CD4-positive, alpha-beta memory T cell (primary cell): ENCODE measurements around the gene ODC1. TPM values are rescaled to one million over a fixed set of nuclear protein-coding genes. Genes with fewer than 3 reads are reported as not detected.
A peak's percentile ranks its signal among the peaks of the same experiment; 100 is the strongest.

Experiments used
- CTCF ChIA-PET: fragments of 350-600 bp; sonication (Branson Sonifier 250); formaldehyde crosslinking; loops from one replicate; lab custom pipeline; 2021; ENCODE audit warnings: inconsistent platforms; ENCODE audit not compliant: partially characterized antibody; lab: Charles Lee
- POLR2A ChIA-PET: fragments of 350-600 bp; sonication (Branson Sonifier 250); formaldehyde crosslinking; loops from one replicate; lab custom pipeline; 2021; ENCODE audit not compliant: partially characterized antibody; lab: Charles Lee
- DNase-seq, 5 donors: peaks; one replicate each; pipeline versions ENCODE4 v3.0.0 to v3.0.0-alpha.2; 2020 to 2022; ENCODE audit warnings: mixed read lengths in 1 of 5
- H3K27ac ChIP-seq: one replicate; pipeline ENCODE4 v1.7.0; 2013; ENCODE audit warnings: low read depth, low read length
- H3K27me3 ChIP-seq: 2 replicates; pipeline ENCODE4 v1.7.0; 2013; ENCODE audit warnings: mild to moderate bottlenecking, low read length, moderate library complexity; ENCODE audit not compliant: insufficient read depth
- H3K36me3 ChIP-seq: 2 replicates; pipeline ENCODE4 v1.7.0; 2013; ENCODE audit warnings: mild to moderate bottlenecking, low read length, moderate library complexity; ENCODE audit not compliant: insufficient read depth
- H3K4me1 ChIP-seq: 2 replicates; pipeline ENCODE4 v1.7.0; 2013; ENCODE audit warnings: mild to moderate bottlenecking, low read length, moderate library complexity; ENCODE audit not compliant: insufficient read depth
- H3K4me3 ChIP-seq, 2 donors: one replicate each; pipeline ENCODE4 v1.7.0; 2013; ENCODE audit warnings: low read length in 2 of 2, mild to moderate bottlenecking in 1 of 2
- H3K9me3 ChIP-seq, 2 donors: one replicate each; pipeline ENCODE4 v1.7.0; 2013; ENCODE audit warnings: low read length in 2 of 2, control low read depth in 1 of 2; ENCODE audit not compliant: control insufficient read depth in 1 of 2
- H3K27ac Mint-ChIP-seq, 7 donors: one replicate each; pipeline ENCODE4 v1.8.0; 2020 to 2021; ENCODE audit warnings: mixed read lengths in 7 of 7, mild to moderate bottlenecking in 6 of 7, inconsistent platforms in 3 of 7, moderate library complexity in 3 of 7
- H3K27me3 Mint-ChIP-seq, 2 donors: one replicate each; pipeline ENCODE4 v1.8.0; 2020 to 2021; ENCODE audit warnings: mixed read lengths in 2 of 2
- H3K36me3 Mint-ChIP-seq, 2 donors: one replicate each; pipeline ENCODE4 v1.8.0; 2020 to 2021; ENCODE audit warnings: mixed read lengths in 2 of 2, inconsistent platforms in 1 of 2, mild to moderate bottlenecking in 1 of 2
- H3K4me1 Mint-ChIP-seq, 4 donors: one replicate each; pipeline ENCODE4 v1.8.0; 2020 to 2021; ENCODE audit warnings: mixed read lengths in 4 of 4, mild to moderate bottlenecking in 1 of 4
- H3K4me3 Mint-ChIP-seq, 8 donors: one replicate each; pipeline ENCODE4 v1.8.0; 2020 to 2021; ENCODE audit warnings: mixed read lengths in 8 of 8, mild to moderate bottlenecking in 7 of 8, moderate library complexity in 6 of 8, inconsistent platforms in 3 of 8
- H3K9me3 Mint-ChIP-seq, 8 donors: one replicate each; pipeline ENCODE4 v1.8.0; 2020 to 2021; ENCODE audit warnings: mixed read lengths in 8 of 8, mild to moderate bottlenecking in 5 of 8, inconsistent platforms in 3 of 8, moderate library complexity in 1 of 8
- intact Hi-C: fragments of 100-400 bp; cut with micrococcal nuclease; formaldehyde crosslinking; loops from one replicate; pipeline ENCODE4 v1.15.1; 2023
- polyA plus RNA-seq, 2 donors: library from polyadenylated mRNA; unstranded; fragments of 300-500 nt; fragmentation: Illumina TruSeq; gene quantifications; one replicate each; pipeline ENCODE4 v1.2.3, GENCODE V29; 2021
- total RNA-seq, 2 experiments: library from RNA; stranded (reverse); gene quantifications; one replicate each; pipeline ENCODE4 v1.2.3, GENCODE V29; 2021

Gene ODC1
- total and polyA plus RNA-seq, 4 experiments from 2014 or later = 32.5 to 63.5 (median 44.8) TPM

DNA sequence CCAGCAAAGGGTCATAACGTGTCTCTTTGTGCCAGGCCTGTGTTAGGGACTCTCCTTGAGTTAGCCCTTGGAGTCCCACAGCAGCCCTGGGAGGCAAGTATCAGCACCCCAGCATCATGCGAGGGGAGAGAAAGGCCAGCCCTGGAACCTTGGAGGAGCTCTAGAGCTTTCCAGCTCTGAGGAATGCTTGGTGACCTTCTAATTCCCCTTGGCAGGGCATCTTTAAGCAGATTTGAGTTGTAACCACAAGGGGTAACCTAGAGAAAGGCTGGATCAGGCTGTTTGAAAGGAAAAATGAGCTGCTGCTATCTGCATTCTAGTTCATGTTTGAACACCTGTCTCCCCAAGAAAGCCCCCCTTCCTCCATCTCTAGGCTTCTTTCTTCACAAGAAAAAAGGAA lies 23.8 kb upstream of the ODC1 start:
- Histone ChIP-seq H3K27ac (no peak overlapping the region), H3K9me3 (no peaks in the 10 kb centered on the region), H3K4me3 (no peak overlapping the region), H3K4me1 (peaks cover 4% of the 10 kb centered on the region), H3K36me3 (no peaks in the 10 kb centered on the region), H3K27me3 (no peaks in the 10 kb centered on the region)
- intact Hi-C loops = no loop called here
- no peak overlapping the region for H3K4me3 Mint-ChIP-seq
- DNase-seq = no peak
- CTCF ChIA-PET = interaction anchor here (1.0 kb wide), 1 partner anchor 62 kb away, joined by 4 read pairs; no protein-coding TSS in a partner anchor
- H3K36me3 Mint-ChIP-seq = no peaks in the 10 kb centered on the region
- no peaks in the 10 kb centered on the region for H3K27me3 Mint-ChIP-seq
- H3K4me1 Mint-ChIP-seq = peaks cover under 1 to 3% (median 2%) of the 10 kb centered on the region in 4 donors
- H3K9me3 Mint-ChIP-seq = no peaks in the 10 kb centered on the region
- POLR2A ChIA-PET = no interaction called here
- H3K27ac Mint-ChIP-seq = no peak overlapping the region

- Mint-ChIP-seq H3K27ac (no peak overlapping the region), H3K4me3 (no peak overlapping the region), H3K36me3 (no peaks in the 10 kb centered on the region), H3K27me3 (no peaks in the 10 kb centered on the region), H3K4me1 (no peaks in the 10 kb centered on the region), H3K9me3 (no peaks in the 10 kb centered on the region)
- no peaks in the 10 kb centered on the region for H3K4me1 ChIP-seq
- no peak for DNase-seq
- H3K36me3 ChIP-seq = no peaks in the 10 kb centered on the region
- no peaks in the 10 kb centered on the region for H3K27me3 ChIP-seq
- H3K27ac ChIP-seq = no peak overlapping the region
- H3K4me3 ChIP-seq = no peak overlapping the region
- ChIA-PET POLR2A (interaction anchor here (0.9 kb wide), 1 partner anchor 22 kb away, joined by 3 read pairs; the partner anchor contains the start of gene ODC1), CTCF (interaction anchor here (1.0 kb wide), 1 partner anchor 61 kb away, joined by 4 read pairs; no protein-coding TSS in a partner anchor)
- intact Hi-C loops = no loop called here
- H3K9me3 ChIP-seq = no peaks in the 10 kb centered on the region
These were observed 23.0 kb upstream of the ODC1 start for GRCh38 chr2:10471046-10471571.

DNA sequence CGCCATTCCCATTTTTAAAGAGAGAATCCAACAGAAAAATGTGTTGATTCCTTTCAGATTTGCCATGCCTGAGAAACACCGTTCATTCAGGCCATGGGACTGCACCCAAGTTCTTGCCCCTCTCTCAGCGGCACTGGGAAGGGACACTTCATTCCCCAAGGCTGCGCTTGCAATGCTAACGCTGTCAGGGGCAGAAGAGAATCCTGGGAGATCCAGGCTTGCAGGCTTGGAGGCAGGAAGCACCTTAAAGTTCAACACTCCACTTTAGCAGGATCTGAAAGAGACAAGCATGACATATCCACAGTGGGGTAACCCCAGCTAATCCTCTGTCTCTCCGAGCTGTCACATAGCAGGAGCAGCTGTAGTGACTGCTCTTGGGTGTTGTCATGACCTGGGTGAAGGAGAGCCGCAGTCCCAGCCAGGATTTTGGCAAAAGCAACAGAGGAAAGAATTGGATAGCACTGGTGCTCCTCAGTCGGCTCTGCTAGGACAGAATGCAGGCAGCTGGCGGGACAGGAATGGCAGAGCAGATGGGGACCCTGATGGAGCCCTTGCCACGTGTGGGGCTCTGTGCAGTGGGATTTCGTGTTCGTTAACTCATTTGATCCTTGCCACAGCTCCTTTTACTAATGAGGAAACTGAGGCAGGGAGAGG lies 22.0 kb upstream of the ODC1 start:
- intact Hi-C loops = no loop called here
- POLR2A ChIA-PET = interaction anchor here (0.9 kb wide), 1 partner anchor 21 kb away, joined by 3 read pairs; the partner anchor contains the start of gene ODC1
- no peak overlapping the region for H3K27ac ChIP-seq
- H3K27me3 ChIP-seq = no peaks in the 10 kb centered on the region
- no peak overlapping the region for H3K4me3 ChIP-seq
- CTCF ChIA-PET = no interaction called here
- DNase-seq = no peak
- Mint-ChIP-seq H3K27ac (no peak overlapping the region), H3K9me3 (no peaks in the 10 kb centered on the region), H3K4me3 (no peak overlapping the region), H3K27me3 (no peaks in the 10 kb centered on the region), H3K36me3 (no peaks in the 10 kb centered on the region), H3K4me1 (no peaks in the 10 kb centered on the region)
- no peaks in the 10 kb centered on the region for H3K9me3 ChIP-seq
- no peaks in the 10 kb centered on the region for H3K4me1 ChIP-seq
- no peaks in the 10 kb centered on the region for H3K36me3 ChIP-seq

GRCh38 chr2:10469301-10469700 lies 21.2 kb upstream of the ODC1 start:
- Histone ChIP-seq H3K36me3 (no peaks in the 10 kb centered on the region), H3K4me1 (no peaks in the 10 kb centered on the region), H3K27ac (no peak overlapping the region), H3K9me3 (no peaks in the 10 kb centered on the region), H3K4me3 (no peak overlapping the region), H3K27me3 (no peaks in the 10 kb centered on the region)
- DNase-seq = no peak
- Mint-ChIP-seq H3K27me3 (no peaks in the 10 kb centered on the region), H3K4me1 (no peaks in the 10 kb centered on the region), H3K4me3 (no peak overlapping the region), H3K9me3 (no peaks in the 10 kb centered on the region), H3K36me3 (no peaks in the 10 kb centered on the region), H3K27ac (peak overlapping the region in 1 of 7 donors; percentile 36)
- ChIA-PET CTCF (no interaction called here), POLR2A (no interaction called here)
- intact Hi-C loops = no loop called here

DNA sequence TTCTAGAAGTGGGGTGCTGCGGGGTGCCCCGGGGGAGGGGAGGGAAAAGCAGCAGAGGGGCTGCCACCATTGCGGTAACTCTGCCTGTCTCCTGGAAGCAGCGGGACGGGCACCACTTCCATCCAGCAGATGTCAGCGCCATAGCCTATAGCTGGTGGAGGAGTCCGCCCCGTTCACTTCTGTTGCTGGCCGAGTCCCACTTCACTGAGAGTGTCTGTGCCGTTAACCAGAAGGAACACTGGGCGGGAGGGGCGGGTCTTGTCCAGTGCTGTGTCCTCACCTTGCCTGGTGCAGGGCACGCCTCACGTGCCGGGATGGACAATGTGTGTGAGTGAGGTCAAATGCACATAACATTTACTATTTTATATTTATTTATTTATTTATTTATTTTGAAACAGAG lies 19.3 kb upstream of the ODC1 start:
- ChIA-PET POLR2A (no interaction called here), CTCF (no interaction called here)
- Mint-ChIP-seq H3K4me1 (no peaks in the 10 kb centered on the region), H3K9me3 (no peaks in the 10 kb centered on the region), H3K4me3 (no peak overlapping the region), H3K36me3 (no peaks in the 10 kb centered on the region), H3K27me3 (peaks cover 0 to 3% of the 10 kb centered on the region in 2 donors), H3K27ac (no peak overlapping the region)
- no peaks in the 10 kb centered on the region for H3K9me3 ChIP-seq
- H3K4me1 ChIP-seq = no peaks in the 10 kb centered on the region
- intact Hi-C loops = no loop called here
- no peak overlapping the region for H3K4me3 ChIP-seq
- no peak overlapping the region for H3K27ac ChIP-seq
- H3K36me3 ChIP-seq = no peaks in the 10 kb centered on the region
- no peaks in the 10 kb centered on the region for H3K27me3 ChIP-seq
- no peak for DNase-seq

DNA sequence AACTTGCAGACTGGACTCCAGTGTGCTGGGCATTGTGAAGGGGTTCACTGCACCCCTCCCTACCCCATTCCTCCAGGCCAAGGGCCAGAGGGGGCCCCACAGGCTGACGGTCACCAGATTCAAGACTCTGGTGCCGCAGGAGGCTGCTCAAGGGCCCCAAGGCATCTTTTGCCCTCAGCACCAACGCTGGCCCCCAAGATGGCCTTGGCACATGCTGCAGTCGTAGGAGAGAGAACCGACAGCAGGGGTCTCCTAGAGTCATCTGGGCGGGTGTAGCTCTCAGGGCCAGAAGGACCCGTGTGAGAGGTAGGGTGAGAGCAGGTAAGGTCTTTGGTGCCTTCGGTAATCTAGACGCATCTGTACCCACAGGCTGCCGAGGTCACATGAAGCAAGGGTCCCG lies 18.7 kb upstream of the ODC1 start:
- CTCF ChIA-PET = no interaction called here
- POLR2A ChIA-PET = no interaction called here
- no peak for DNase-seq

DNA sequence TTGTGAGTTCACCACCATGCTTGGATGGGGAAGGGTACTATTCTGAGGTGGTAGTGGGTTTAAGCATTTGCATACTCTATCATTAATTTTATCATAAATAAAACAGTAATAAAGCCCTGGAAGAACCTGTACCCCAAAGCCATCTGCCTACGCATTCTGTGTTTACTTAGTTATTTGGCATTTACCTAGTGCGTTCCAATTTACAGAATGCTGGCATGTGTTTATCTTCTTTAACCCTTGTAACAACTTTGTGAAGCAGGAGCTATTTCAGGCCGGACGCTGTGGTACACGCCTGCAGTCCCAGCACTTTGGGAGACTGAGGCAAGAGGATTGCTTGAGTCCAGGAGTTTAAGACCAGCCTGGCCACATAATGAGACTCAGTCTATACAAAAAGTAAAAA lies 17.8 kb upstream of the ODC1 start:
- H3K27ac Mint-ChIP-seq = no peak overlapping the region
- Histone ChIP-seq H3K27me3 (no peaks in the 10 kb centered on the region), H3K9me3 (no peaks in the 10 kb centered on the region), H3K36me3 (no peaks in the 10 kb centered on the region), H3K4me3 (no peak overlapping the region), H3K4me1 (no peaks in the 10 kb centered on the region), H3K27ac (no peak overlapping the region)
- no peaks in the 10 kb centered on the region for H3K36me3 Mint-ChIP-seq
- intact Hi-C loops = no loop called here
- peaks cover 0 to 11% of the 10 kb centered on the region in 2 donors for H3K27me3 Mint-ChIP-seq
- H3K9me3 Mint-ChIP-seq = no peaks in the 10 kb centered on the region
- CTCF ChIA-PET = no interaction called here
- H3K4me1 Mint-ChIP-seq = no peaks in the 10 kb centered on the region
- H3K4me3 Mint-ChIP-seq = no peak overlapping the region
- DNase-seq = no peak
- POLR2A ChIA-PET = no interaction called here

More for the DNA sequence above, 18.7 kb upstream of the ODC1 start:
- H3K36me3 Mint-ChIP-seq = no peaks in the 10 kb centered on the region
- Histone ChIP-seq H3K27me3 (no peaks in the 10 kb centered on the region), H3K4me3 (no peak overlapping the region), H3K9me3 (no peaks in the 10 kb centered on the region), H3K36me3 (no peaks in the 10 kb centered on the region), H3K4me1 (no peaks in the 10 kb centered on the region), H3K27ac (no peak overlapping the region)
- intact Hi-C loops = no loop called here
- H3K9me3 Mint-ChIP-seq = no peaks in the 10 kb centered on the region
- peaks cover 0 to 8% of the 10 kb centered on the region in 2 donors for H3K27me3 Mint-ChIP-seq
- H3K4me1 Mint-ChIP-seq = no peaks in the 10 kb centered on the region
- H3K27ac Mint-ChIP-seq = no peak overlapping the region
- H3K4me3 Mint-ChIP-seq = no peak overlapping the region
